H1 (cell line): ENCODE measurements around the gene ADGRL2. TPM values are rescaled to one million over a fixed set of nuclear protein-coding genes. Genes with fewer than 3 reads are reported as not detected.

Source experiments
- CTCF ChIA-PET: fragments of 300-600 bp; sonication (Branson Sonifier 250); formaldehyde crosslinking; loops from one replicate; lab custom pipeline; 2021; ENCODE audit not compliant: partially characterized antibody; lab: Charles Lee
- POLR2A ChIA-PET: fragments of 300-600 bp; sonication (Branson Sonifier 250); formaldehyde crosslinking; loops from one replicate; lab custom pipeline; 2021; ENCODE audit warnings: inconsistent platforms; ENCODE audit not compliant: partially characterized antibody; lab: Charles Lee
- DNase-seq, 2 experiments: peaks; one replicate each; pipeline versions ENCODE4 v3.0.0 to v3.0.0-alpha.2; 2010 to 2022; ENCODE audit warnings: low spot score in 2 of 2, low read depth in 1 of 2, mixed read lengths in 1 of 2
- FAIRE-seq: peaks from 2 replicates; lab custom pipeline; 2011; peaks lifted over from hg19 to GRCh38; lab: Jason Lieb, UNC
- H2AFZ ChIP-seq: 2 replicates; pipeline ENCODE4 v1.8.1; 2012; ENCODE audit warnings: low read length, inconsistent platforms
- H2AK5ac ChIP-seq: 2 replicates; pipeline ENCODE4 v1.6.1; 2013; ENCODE audit warnings: low read depth, low read length
- H2BK120ac ChIP-seq: replicated peaks from 2 replicates; pipeline ENCODE3; 2013; ENCODE audit warnings: low read depth, low read length, inconsistent platforms
- H2BK12ac ChIP-seq: 2 replicates; pipeline ENCODE4 v1.6.1; 2013; ENCODE audit warnings: low read depth, low read length
- H2BK15ac ChIP-seq: 2 replicates; pipeline ENCODE4 v1.6.1; 2013; ENCODE audit warnings: low read length
- H2BK20ac ChIP-seq: 2 replicates; pipeline ENCODE4 v1.6.1; 2013; ENCODE audit warnings: low read length
- H2BK5ac ChIP-seq: 2 replicates; pipeline ENCODE4 v1.6.1; 2013; ENCODE audit warnings: low read depth, low read length
- H3K14ac ChIP-seq: 2 replicates; pipeline ENCODE4 v1.6.1; 2013; ENCODE audit warnings: inconsistent platforms; ENCODE audit not compliant: insufficient read length
- H3K18ac ChIP-seq: 2 replicates; pipeline ENCODE4 v1.6.1; 2013; ENCODE audit warnings: low read length; ENCODE audit errors: extremely low read depth
- H3K23ac ChIP-seq: 2 replicates; pipeline ENCODE4 v1.6.1; 2013; ENCODE audit warnings: inconsistent platforms; ENCODE audit not compliant: insufficient read length
- H3K23me2 ChIP-seq: 2 replicates; pipeline ENCODE4 v1.6.1; 2013; ENCODE audit warnings: low read depth, low read length
- H3K27ac ChIP-seq: 2 replicates; pipeline ENCODE4 v1.6.1; 2011; ENCODE audit warnings: low read depth, low read length, inconsistent platforms
- H3K27me3 ChIP-seq, 4 experiments: replicated peaks in 1 of 4; 1 replicate in 1 of 4; 2 replicates in 3 of 4; pipeline versions ENCODE4 v1.6.1 to v1.8.1; 2011 to 2013; ENCODE audit warnings: low read length in 3 of 4, mild to moderate bottlenecking in 3 of 4, inconsistent platforms in 2 of 4, mixed read lengths in 2 of 4, moderate library complexity in 1 of 4; ENCODE audit not compliant: control insufficient read depth in 3 of 4, insufficient read depth in 3 of 4; ENCODE audit errors: extremely low read depth in 1 of 4
- H3K36me3 ChIP-seq, 4 experiments: 2 replicates each; pipeline versions ENCODE4 v1.6.1 to v1.8.1; 2011 to 2013; ENCODE audit warnings: mild to moderate bottlenecking in 4 of 4, low read length in 3 of 4, moderate library complexity in 2 of 4, control low read depth in 1 of 4, inconsistent platforms in 1 of 4; ENCODE audit not compliant: insufficient read depth in 4 of 4, control insufficient read depth in 2 of 4
- H3K4ac ChIP-seq: replicated peaks from 2 replicates; pipeline ENCODE3; 2013; ENCODE audit warnings: low read length, low read depth, mixed read lengths, inconsistent platforms; ENCODE audit not compliant: insufficient read length
- H3K4me1 ChIP-seq, 4 experiments: replicated peaks in 1 of 4; 1 replicate in 1 of 4; 2 replicates in 3 of 4; pipeline versions ENCODE4 v1.6.1 to v1.8.1; 2011 to 2013; ENCODE audit warnings: low read length in 3 of 4, inconsistent platforms in 2 of 4, mixed read lengths in 1 of 4; ENCODE audit not compliant: insufficient read depth in 4 of 4, control insufficient read depth in 3 of 4
- H3K4me2 ChIP-seq, 2 experiments: 2 replicates each; pipeline versions ENCODE4 v1.6.1 to v1.8.1; 2011 to 2013; ENCODE audit warnings: low read depth in 2 of 2, low read length in 2 of 2, control low read depth in 1 of 2, inconsistent platforms in 1 of 2, mild to moderate bottlenecking in 1 of 2; ENCODE audit not compliant: insufficient read depth in 1 of 2
- H3K4me3 ChIP-seq, 4 experiments: fragments of 200-600, 300-600 bp in 1 of 4; sonication (generic), shearing (Covaris generic), sonication (Bioruptor Twin) in 1 of 4; 2 replicates each; pipeline versions ENCODE4 v1.5.1 to v1.8.1; 2011 to 2016; ENCODE audit warnings: low read length in 4 of 4, low read depth in 3 of 4, control low read depth in 2 of 4, inconsistent platforms in 2 of 4, mild to moderate bottlenecking in 2 of 4, mixed read lengths in 1 of 4, moderate library complexity in 1 of 4; ENCODE audit not compliant: insufficient read depth in 2 of 4; ENCODE audit errors: extremely low read depth in 1 of 4
- H3K56ac ChIP-seq: replicated peaks from 2 replicates; pipeline ENCODE3; 2013; ENCODE audit warnings: low read depth, mild to moderate bottlenecking, mixed read lengths, low read length, inconsistent platforms; ENCODE audit not compliant: insufficient read length
- H3K79me1 ChIP-seq: 2 replicates; pipeline ENCODE4 v1.6.1; 2013; ENCODE audit warnings: low read depth, low read length, control low read depth
- H3K79me2 ChIP-seq, 2 experiments: 2 replicates each; pipeline versions ENCODE4 v1.6.1 to v1.8.1; 2012 to 2013; ENCODE audit warnings: low read length in 2 of 2, mild to moderate bottlenecking in 2 of 2, inconsistent platforms in 1 of 2; ENCODE audit not compliant: insufficient read depth in 2 of 2, control insufficient read depth in 1 of 2
- H3K9ac ChIP-seq, 4 experiments: replicated peaks in 1 of 4; 1 replicate in 1 of 4; 2 replicates in 3 of 4; pipeline versions ENCODE4 v1.6.1 to v1.8.1; 2011 to 2013; ENCODE audit warnings: low read depth in 3 of 4, low read length in 3 of 4, control low read depth in 2 of 4, mild to moderate bottlenecking in 2 of 4, moderate library complexity in 2 of 4, inconsistent platforms in 1 of 4; ENCODE audit errors: extremely low read depth in 1 of 4
- H3K9me3 ChIP-seq, 2 experiments: 2 replicates each; pipeline versions ENCODE4 v1.6.1 to v1.8.1; 2012 to 2013; ENCODE audit warnings: mild to moderate bottlenecking in 2 of 2, moderate library complexity in 2 of 2, control low read depth in 1 of 2, inconsistent platforms in 1 of 2, low read depth in 1 of 2, low read length in 1 of 2, mixed read lengths in 1 of 2; ENCODE audit not compliant: insufficient read depth in 2 of 2
- H4K20me1 ChIP-seq, 2 experiments: replicated peaks in 1 of 2; 2 replicates each; pipeline versions ENCODE3 to v1.8.1; 2011 to 2013; ENCODE audit warnings: inconsistent platforms in 2 of 2, low read length in 2 of 2, mild to moderate bottlenecking in 1 of 2; ENCODE audit not compliant: insufficient read depth in 2 of 2, control insufficient read depth in 1 of 2
- H4K5ac ChIP-seq: 2 replicates; pipeline ENCODE4 v1.6.1; 2013; ENCODE audit warnings: low read length, low read depth, mixed read lengths, inconsistent platforms; ENCODE audit not compliant: insufficient read length
- H4K8ac ChIP-seq: 2 replicates; pipeline ENCODE4 v1.8.0; 2013; ENCODE audit warnings: mild to moderate bottlenecking, moderate library complexity, low read length, inconsistent platforms; ENCODE audit not compliant: insufficient read depth; ENCODE audit errors: extremely low read depth
- H4K91ac ChIP-seq: replicated peaks from 2 replicates; pipeline ENCODE3; 2013; ENCODE audit warnings: low read length, mixed read lengths, inconsistent platforms; ENCODE audit not compliant: insufficient read length
- FOSL1 ChIP-seq: IDR thresholded peaks from 2 replicates; pipeline ENCODE4 v1.6.1; 2011; ENCODE audit warnings: mild to moderate bottlenecking, low read depth, low read length, moderate library complexity; ENCODE audit not compliant: insufficient read depth
- TAF1 ChIP-seq: IDR thresholded peaks from 2 replicates; pipeline ENCODE4 v1.6.1; 2011; ENCODE audit warnings: mild to moderate bottlenecking, low read depth, low read length
- YY1 ChIP-seq: IDR thresholded peaks from 2 replicates; pipeline ENCODE4 v1.6.1; 2011; ENCODE audit warnings: low read depth, mild to moderate bottlenecking, low read length
- WGBS, 2 experiments: shearing (Covaris generic) in 1 of 2; methylation state at CpG; one replicate each; pipeline versions ENCODE4 v1.1.6 to v1.1.7; 2013 to 2015; ENCODE audit warnings: low lambda C conversion rate in 2 of 2, mixed read lengths in 2 of 2, inconsistent platforms in 1 of 2, low coverage in 1 of 2, missing lambda C conversion rate in 1 of 2; ENCODE audit not compliant: insufficient replicate concordance in 2 of 2, insufficient coverage in 1 of 2, insufficient read length in 1 of 2; ENCODE audit errors: extremely low coverage in 1 of 2, missing lambda C conversion rate in 1 of 2; 5-methylcytosine and 5-hydroxymethylcytosine counted together
- polyA plus RNA-seq, 7 experiments: library from polyadenylated mRNA; depleted of rRNA in 3 of 7; stranded (reverse) in 5 of 7; unstranded in 2 of 7; fragments of >200 nt in 5 of 7; fragments of 200-250 nt in 2 of 7; gene quantifications; 1 replicate in 5 of 7; 2 replicates in 1 of 7; 4 replicates in 1 of 7; pipeline versions ENCODE4 v1.2.1 to v1.2.3, GENCODE V29; 2011 to 2013; ENCODE audit warnings: missing spikeins in 2 of 7, mixed read lengths in 2 of 7
- total RNA-seq: library from RNA; stranded (reverse); fragmentation: NEBNext Ultra II Directional; extraction: Animal tissue kit (Norgen Biotek cat#: 25700); gene quantifications from 2 replicates; pipeline ENCODE4 v1.2.1, GENCODE V29; 2021

Gene ADGRL2
- total and polyA plus RNA-seq, 2 of the 8 experiments (the other 6 are each of a cell fraction or from before 2014, with no cell fraction given) = 113 to 124 TPM

DNA sequence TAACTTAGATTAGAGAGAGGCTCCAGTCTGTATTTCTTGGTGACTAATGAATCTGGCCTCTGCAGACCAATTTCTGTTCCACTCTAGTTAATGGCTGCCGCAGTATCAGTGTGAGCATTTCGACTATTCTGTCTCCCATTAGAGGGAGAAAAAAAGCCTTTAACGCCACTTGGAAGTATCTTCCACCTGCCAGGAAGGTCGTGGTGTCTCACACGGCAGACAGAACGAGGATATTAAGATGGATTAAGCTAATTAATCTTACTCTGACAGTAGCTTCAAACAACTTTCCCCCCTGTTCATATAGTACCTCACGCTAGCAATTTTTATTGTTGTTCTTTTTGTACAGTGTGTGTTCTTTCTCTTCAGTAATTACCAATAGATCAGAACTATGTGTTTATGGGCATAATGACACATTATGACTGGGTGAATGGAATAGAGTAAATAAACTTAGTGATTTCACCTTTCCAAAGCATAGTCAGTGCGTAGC is 153.8 kb downstream of the ADGRL2 start:
- Histone ChIP-seq H3K4me3 (no peak overlapping the region), H3K23ac (no peak overlapping the region), H2AFZ (no peak overlapping the region), H3K4me1 (no peaks in the 10 kb centered on the region), H3K23me2 (no peaks in the 10 kb centered on the region), H2BK5ac (no peak overlapping the region), H3K27me3 (no peaks in the 10 kb centered on the region; a peak in 1 of 7 replicates), H3K9me3 (peaks cover 2 to 3% of the 10 kb centered on the region in 2 experiments; a peak in 2 of 4 replicates), H4K5ac (no peak overlapping the region), H2BK15ac (no peak overlapping the region), H3K79me2 (peaks cover 0 to 19% of the 10 kb centered on the region in 2 experiments; a peak in 2 of 4 replicates), H3K18ac (no peak overlapping the region), H2BK20ac (no peak overlapping the region), H3K9ac (no peak overlapping the region), H4K91ac (no peak overlapping the region), H3K36me3 (peaks cover 8 to 88% (median 39%) of the 10 kb centered on the region in 4 experiments; a peak in 7 of 8 replicates), H3K56ac (no peak overlapping the region), H2AK5ac (no peak overlapping the region), H2BK120ac (no peak overlapping the region), H2BK12ac (no peak overlapping the region), H3K4me2 (no peak overlapping the region), H3K4ac (no peak overlapping the region), H3K79me1 (no peaks in the 10 kb centered on the region), H4K8ac (no peak overlapping the region), H4K20me1 (peaks cover 0 to 4% of the 10 kb centered on the region in 2 experiments), H3K27ac (no peak overlapping the region), H3K14ac (no peak overlapping the region)
- DNase-seq (no peak), FAIRE-seq (no peak)
- no peak for TF ChIP-seq TAF1
- TF ChIP-seq YY1 = 0 out of 2 replicates have a peak, but pooled peaks have one; percentile 19
- no peak for TF ChIP-seq FOSL1
- POLR2A ChIA-PET = no interaction called here
- WGBS, 2 experiments = 93% methylated on average over 8 of the region's 8 CpGs; no CpG with 5 or more reads in 1 of the 2 experiments
- CTCF ChIA-PET = no interaction called here
